Measurements from ENCODE around the gene MGME1. TPM values are rescaled to one million over a fixed set of nuclear protein-coding genes. Genes with fewer than 3 reads are reported as not detected.
"Not testable (repeated sequence)": the region's sequence is repeated elsewhere in the genome, so short reads cannot be mapped to it uniquely, and the experiment has no call there.

MGME1 gene
- total RNA-seq, 4 donors from 2014 or later: 3.3 to 18.5 (median 5.8) TPM

GRCh38 chr20:17956099-17956685, 12.6 kb upstream of the MGME1 start:
- Histone ChIP-seq H3K36me3 (no peaks in the 10 kb centered on the region), H3K27ac (no peak overlapping the region), H3K4me3 (no peak overlapping the region), H3K27me3 (no peaks in the 10 kb centered on the region), H3K4me1 (peaks cover 0 to 13% of the 10 kb centered on the region in 2 donors), H3K9me3 (no peaks in the 10 kb centered on the region)
- no peak for TF ChIP-seq POLR2A (IDR thresholded peaks at IDR 0.05)
- TF ChIP-seq, protein P1, sequence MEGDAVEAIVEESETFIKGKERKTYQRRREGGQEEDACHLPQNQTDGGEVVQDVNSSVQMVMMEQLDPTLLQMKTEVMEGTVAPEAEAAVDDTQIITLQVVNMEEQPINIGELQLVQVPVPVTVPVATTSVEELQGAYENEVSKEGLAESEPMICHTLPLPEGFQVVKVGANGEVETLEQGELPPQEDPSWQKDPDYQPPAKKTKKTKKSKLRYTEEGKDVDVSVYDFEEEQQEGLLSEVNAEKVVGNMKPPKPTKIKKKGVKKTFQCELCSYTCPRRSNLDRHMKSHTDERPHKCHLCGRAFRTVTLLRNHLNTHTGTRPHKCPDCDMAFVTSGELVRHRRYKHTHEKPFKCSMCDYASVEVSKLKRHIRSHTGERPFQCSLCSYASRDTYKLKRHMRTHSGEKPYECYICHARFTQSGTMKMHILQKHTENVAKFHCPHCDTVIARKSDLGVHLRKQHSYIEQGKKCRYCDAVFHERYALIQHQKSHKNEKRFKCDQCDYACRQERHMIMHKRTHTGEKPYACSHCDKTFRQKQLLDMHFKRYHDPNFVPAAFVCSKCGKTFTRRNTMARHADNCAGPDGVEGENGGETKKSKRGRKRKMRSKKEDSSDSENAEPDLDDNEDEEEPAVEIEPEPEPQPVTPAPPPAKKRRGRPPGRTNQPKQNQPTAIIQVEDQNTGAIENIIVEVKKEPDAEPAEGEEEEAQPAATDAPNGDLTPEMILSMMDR (IDR thresholded peaks at IDR 0.05): no peak
- intact Hi-C loops (cut with DNase I; ENCODE audit: low total_unique reads): no loop called here
- DNase-seq: no peak

- intact Hi-C loops (cut with DNase I; ENCODE audit: low total_unique reads): no loop called here
- Histone ChIP-seq H3K4me1 (peaks cover 0 to 13% of the 10 kb centered on the region in 2 donors), H3K27ac (peak overlapping the region; percentile 57 to 78)
Measured at GRCh38 chr20:17957505-17958363, 11.1 kb upstream of the MGME1 start.

DNA sequence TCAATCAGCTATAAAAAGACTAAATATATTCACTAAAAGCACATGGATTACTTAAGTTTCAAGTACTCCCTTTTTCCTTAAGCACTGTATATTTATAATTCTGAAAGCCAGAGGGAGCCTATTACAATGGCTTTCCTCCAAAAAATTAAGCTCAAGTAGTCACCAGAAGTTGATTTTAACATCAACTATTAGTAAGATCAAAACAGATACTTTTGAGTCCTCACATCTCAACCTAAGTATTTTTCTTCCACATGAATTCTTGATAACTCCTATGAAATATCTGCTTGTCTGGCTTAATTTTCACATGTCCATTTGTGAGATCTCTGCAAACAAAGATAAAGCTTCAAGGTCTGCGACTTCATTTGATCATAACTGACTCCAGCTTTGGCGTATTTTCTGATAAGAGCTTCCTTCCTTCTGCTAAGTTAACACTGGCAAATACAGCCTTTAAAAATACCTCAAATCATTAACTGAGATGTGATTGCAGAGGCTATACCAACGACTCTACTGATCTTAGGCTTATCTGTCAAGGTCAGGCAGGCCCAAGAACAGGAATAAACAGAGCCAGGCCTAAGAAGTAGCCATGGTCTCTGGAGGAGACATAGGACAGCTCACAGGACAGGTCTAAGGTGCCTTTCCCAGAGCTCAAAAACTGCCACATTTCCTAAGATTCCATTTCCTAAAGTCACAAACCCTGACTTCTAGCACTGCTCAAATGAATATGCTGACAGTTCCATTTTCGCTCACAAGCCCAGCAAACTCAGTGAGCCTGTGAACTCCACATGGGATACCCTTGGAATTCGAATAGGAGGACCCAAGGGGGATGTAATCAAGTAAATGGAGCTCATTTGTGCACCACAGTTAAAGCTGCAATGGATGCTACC, 10.2 kb upstream of the MGME1 start:
- TF ChIP-seq POLR2A (IDR thresholded peaks at IDR 0.05): no peak
- TF ChIP-seq, protein P1 (IDR thresholded peaks at IDR 0.05): peak in 3 of 4 experiments; percentile 14 to 29 (median 25)
- intact Hi-C loops (cut with DNase I; ENCODE audit: low total_unique reads): no loop called here
- Histone ChIP-seq H3K4me3 (no peak overlapping the region), H3K27ac (peak overlapping the region; percentile 57 to 78), H3K27me3 (no peaks in the 10 kb centered on the region), H3K4me1 (peaks cover 0 to 13% of the 10 kb centered on the region in 2 donors), H3K36me3 (no peaks in the 10 kb centered on the region), H3K9me3 (no peaks in the 10 kb centered on the region)
- no peak for DNase-seq

More at GRCh38 chr20:17957505-17958363, 11.1 kb upstream of the MGME1 start:
- no peaks in the 10 kb centered on the region for H3K36me3 ChIP-seq
- no peaks in the 10 kb centered on the region for H3K27me3 ChIP-seq
- TF ChIP-seq, protein P1 (IDR thresholded peaks at IDR 0.05): no peak
- H3K4me3 ChIP-seq: no peak overlapping the region
- DNase-seq: no peak
- H3K9me3 ChIP-seq: no peaks in the 10 kb centered on the region

DNA sequence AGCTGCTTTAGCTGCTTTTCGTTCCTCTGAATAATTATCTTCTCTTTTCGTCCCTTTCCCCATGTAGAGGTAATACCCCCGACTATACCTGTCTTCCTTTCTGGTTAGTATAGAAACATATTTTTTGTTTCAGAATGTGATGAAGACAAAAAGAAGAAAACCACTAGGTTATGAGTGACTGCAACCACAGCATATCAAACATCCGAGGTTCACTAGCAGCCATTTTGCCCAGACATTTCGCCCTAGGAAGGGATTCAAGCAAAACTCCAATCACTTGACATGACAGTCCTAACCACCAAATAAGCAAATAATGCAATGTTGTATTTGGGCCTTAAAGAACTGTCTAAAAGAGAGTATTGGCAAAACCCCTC, 9.6 kb upstream of the MGME1 start:
- no peak for DNase-seq
- H3K9me3 ChIP-seq: no peaks in the 10 kb centered on the region
- intact Hi-C loops (cut with DNase I; ENCODE audit: low total_unique reads): no loop called here
- peak overlapping the region; percentile 57 to 78 for H3K27ac ChIP-seq
- H3K36me3 ChIP-seq: no peaks in the 10 kb centered on the region
- TF ChIP-seq POLR2A (IDR thresholded peaks at IDR 0.05): no peak
- TF ChIP-seq, protein P1 (IDR thresholded peaks at IDR 0.05): no peak
- H3K27me3 ChIP-seq: no peaks in the 10 kb centered on the region
- no peak overlapping the region for H3K4me3 ChIP-seq
- H3K4me1 ChIP-seq: peaks cover 0 to 13% of the 10 kb centered on the region in 2 donors

DNA sequence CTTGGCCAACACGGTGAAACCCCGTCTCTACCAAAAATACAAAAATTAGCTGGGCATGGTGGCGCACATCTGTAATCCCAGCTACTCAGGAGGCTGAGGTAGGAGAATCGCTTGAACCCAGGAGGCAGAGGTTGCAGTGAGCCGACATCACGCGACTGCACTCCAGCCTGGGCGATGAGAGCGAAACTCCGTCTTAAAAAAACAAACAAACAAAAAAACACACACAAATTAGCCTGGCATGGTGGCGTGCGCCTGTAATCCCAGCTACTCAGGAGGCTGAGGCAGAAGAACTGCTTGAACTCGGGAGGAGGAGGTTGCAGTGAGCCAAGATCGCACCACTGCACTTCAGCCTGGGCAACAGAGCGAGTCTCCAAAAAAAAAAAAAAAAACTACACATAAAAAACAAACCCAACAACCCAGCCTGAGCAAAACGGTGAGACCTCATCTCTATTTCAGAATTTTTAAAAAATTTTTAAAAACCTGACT, 8.4 kb upstream of the MGME1 start:
- H3K4me1 ChIP-seq: peaks cover 0 to 13% of the 10 kb centered on the region in 2 donors
- intact Hi-C loops (cut with DNase I; ENCODE audit: low total_unique reads); H3K27me3 ChIP-seq; DNase-seq; H3K36me3 ChIP-seq; H3K9me3 ChIP-seq; H3K4me3 ChIP-seq: not testable (repeated sequence)
- H3K27ac ChIP-seq: peak overlapping the region; percentile 57 to 78

Measured in uterus (tissue), 4 donors.